Activated naive CD8-positive, alpha-beta T cell treated with anti-CD3 and anti-CD28 coated beads for 36 hours (primary cell): ENCODE results near the gene TMEM106C. TPM values are rescaled to one million over a fixed set of nuclear protein-coding genes. Genes with fewer than 3 reads are reported as not detected.

ENCODE experiments used
- total RNA-seq, 2 experiments: library from RNA; stranded (reverse); gene quantifications; one replicate each; pipeline ENCODE4 v1.2.3, GENCODE V29; 2021

The TMEM106C gene
- total RNA-seq, 2 experiments from 2014 or later = 158 to 168 TPM

Other genes starting within 250 kb of the TMEM106C start
- gene ENDOU, start 238.1 kb upstream of the TMEM106C start, total RNA-seq = under 1 TPM in 1 of 2 experiments, not detected in 1; 0.08 TPM
- under 1 TPM; 0.27 to 0.54 TPM for gene RAPGEF3, start 204.7 kb upstream of the TMEM106C start, total RNA-seq
- 1 to 10 TPM; 5.4 to 6.0 TPM for gene SLC48A1, start 190.4 kb upstream of the TMEM106C start, total RNA-seq
- gene HDAC7, start 143.7 kb upstream of the TMEM106C start, total RNA-seq = 100 to 1,000 TPM; 233 to 246 TPM
- gene VDR, start 58.6 kb upstream of the TMEM106C start, total RNA-seq = 10 to 100 TPM; 55.8 TPM
- under 1 TPM in 1 of 2 experiments, not detected in 1; 0.04 TPM for gene COL2A1, start 40.9 kb downstream of the TMEM106C start, total RNA-seq
- gene SENP1, start 142.5 kb downstream of the TMEM106C start, total RNA-seq = 10 to 100 TPM; 42.6 to 53.6 TPM
- 10 to 100 TPM; 65.4 to 67.7 TPM for gene PFKM, start 155.8 kb downstream of the TMEM106C start, total RNA-seq
- 10 to 100 TPM; 29.9 to 30.3 TPM for gene ASB8, start 193.9 kb downstream of the TMEM106C start, total RNA-seq
- under 1 TPM; 0.33 to 0.36 TPM for gene CCDC184, start 220.0 kb downstream of the TMEM106C start, total RNA-seq
- gene OR10AD1, start 239.7 kb downstream of the TMEM106C start, total RNA-seq = not detected